Measurements from ENCODE around the gene ELF1.
A peak's percentile ranks its signal among the peaks of the same experiment; 100 is the strongest.

ELF1 gene

GRCh38 chr13:41006978-41007743, 12.0 kb downstream of the ELF1 start:
- peak; percentile 82 for DNase-seq (ENCODE audit: low spot score)

GRCh38 chr13:41006306-41006705, 12.8 kb downstream of the ELF1 start:
- no peak for DNase-seq (ENCODE audit: low spot score)

- peak; percentile 46 for DNase-seq (ENCODE audit: low spot score)
Observed at GRCh38 chr13:41005704-41006103, 13.4 kb downstream of the ELF1 start.

- DNase-seq (ENCODE audit: low spot score): peak; percentile 91
Observed at GRCh38 chr13:41004875-41005693, 14.0 kb downstream of the ELF1 start.

GRCh38 chr13:41002606-41003005, 16.5 kb downstream of the ELF1 start:
- DNase-seq (ENCODE audit: low spot score): no peak

- no peak for DNase-seq (ENCODE audit: low spot score)
Observed at GRCh38 chr13:41001695-41002094, 17.4 kb downstream of the ELF1 start.

GRCh38 chr13:40999416-40999815, 19.7 kb downstream of the ELF1 start:
- no peak for DNase-seq (ENCODE audit: low spot score)

- no peak for DNase-seq (ENCODE audit: low spot score)
Observed at GRCh38 chr13:40996426-40997092, 22.6 kb downstream of the ELF1 start.

GRCh38 chr13:40995997-40996396, 23.1 kb downstream of the ELF1 start:
- DNase-seq (ENCODE audit: low spot score): peak; percentile 41

GRCh38 chr13:40994581-40995230, 24.4 kb downstream of the ELF1 start:
- peak; percentile 51 for DNase-seq (ENCODE audit: low spot score)

- DNase-seq (ENCODE audit: low spot score): peak; percentile 49
Observed at GRCh38 chr13:40993987-40994386, 25.1 kb downstream of the ELF1 start.

GRCh38 chr13:40992678-40993518, 26.2 kb downstream of the ELF1 start:
- DNase-seq (ENCODE audit: low spot score): peak; percentile 89

GRCh38 chr13:40987606-40988280, 31.4 kb downstream of the ELF1 start:
- no peak for DNase-seq (ENCODE audit: low spot score)

GRCh38 chr13:40986101-40986856, 32.8 kb downstream of the ELF1 start:
- DNase-seq (ENCODE audit: low spot score): peak; percentile 62

GRCh38 chr13:40985381-40986100, 33.6 kb downstream of the ELF1 start:
- DNase-seq (ENCODE audit: low spot score): peak; percentile 66

- DNase-seq (ENCODE audit: low spot score): peak; percentile 77
Observed at GRCh38 chr13:40984668-40985366, 34.3 kb downstream of the ELF1 start.

GRCh38 chr13:40983725-40984667, 35.1 kb downstream of the ELF1 start:
- peak; percentile 58 for DNase-seq (ENCODE audit: low spot score)
